T-helper 2 cell treated with Interferon-gamma antibody and Interleukin-4, amounts not matched to agents 100 ng/mL and 5 ng/mL, for 36 hours (primary cell): ENCODE measurements around the gene MPZL3. TPM values are rescaled to one million over a fixed set of nuclear protein-coding genes. Genes with fewer than 3 reads are reported as not detected.

Experiments
- intact Hi-C: fragments of 100-400 bp; cut with micrococcal nuclease; formaldehyde crosslinking; loops from one replicate; pipeline ENCODE4 v1.15.1; 2023
- total RNA-seq: library from RNA; stranded (reverse); gene quantifications from 2 replicates; pipeline ENCODE4 v1.2.3, GENCODE V29; 2022

The MPZL3 gene
- total RNA-seq: 16.5 and 19.4 TPM in 2 replicates

- intact Hi-C loops: loop anchor here (1.0 to 5.0 kb wide), 3 partner anchors 11 to 90 kb away; partner anchors contain the start of genes CD3D and CD3G
Measured at GRCh38 chr11:118251858-118252652, at the start of gene MPZL3. TSS of gene MPZL3 (minus strand) at chr11:118252365. CDS start at chr11:118252294, 71 bp downstream.

- intact Hi-C loops: loop anchor here (5.0 kb wide), 1 partner anchor 271 kb away; the partner anchor contains the start of gene ARCN1
Measured at GRCh38 chr11:118301600-118302195, 49.5 kb upstream of the MPZL3 start.

- intact Hi-C loops: loop anchor here (2.0 kb wide), 1 partner anchor 57 kb away; no protein-coding TSS in a partner anchor
Measured at GRCh38 chr11:118295815-118296454, 43.8 kb upstream of the MPZL3 start.

GRCh38 chr11:118295199-118295598 lies 43.0 kb upstream of the MPZL3 start:
- intact Hi-C loops: no loop called here

- intact Hi-C loops: no loop called here
Measured at GRCh38 chr11:118294053-118294452, 41.9 kb upstream of the MPZL3 start.

GRCh38 chr11:118291477-118292135 lies 39.4 kb upstream of the MPZL3 start:
- intact Hi-C loops: loop anchor here (1.0 kb wide), 2 partner anchors 93 to 146 kb away; no protein-coding TSS in a partner anchor

- intact Hi-C loops: loop anchor here (1.0 kb wide), 2 partner anchors 93 to 146 kb away; no protein-coding TSS in a partner anchor
Measured at GRCh38 chr11:118290923-118291322, 38.8 kb upstream of the MPZL3 start.

GRCh38 chr11:118289401-118289800 lies 37.2 kb upstream of the MPZL3 start:
- intact Hi-C loops: no loop called here

GRCh38 chr11:118287006-118287405 lies 34.8 kb upstream of the MPZL3 start:
- intact Hi-C loops: no loop called here

GRCh38 chr11:118286545-118286944 lies 34.4 kb upstream of the MPZL3 start:
- intact Hi-C loops: no loop called here

GRCh38 chr11:118283756-118284350 lies 31.7 kb upstream of the MPZL3 start:
- intact Hi-C loops: no loop called here

GRCh38 chr11:118283037-118283636 lies 31.0 kb upstream of the MPZL3 start:
- intact Hi-C loops: no loop called here

GRCh38 chr11:118282606-118283005 lies 30.4 kb upstream of the MPZL3 start:
- intact Hi-C loops: no loop called here

GRCh38 chr11:118281284-118281683 lies 29.1 kb upstream of the MPZL3 start:
- intact Hi-C loops: no loop called here

- intact Hi-C loops: no loop called here
Measured at GRCh38 chr11:118277312-118277711, 25.1 kb upstream of the MPZL3 start.

GRCh38 chr11:118276422-118276821 lies 24.3 kb upstream of the MPZL3 start:
- intact Hi-C loops: no loop called here

- intact Hi-C loops: no loop called here
Measured at GRCh38 chr11:118275176-118275575, 23.0 kb upstream of the MPZL3 start.

GRCh38 chr11:118274186-118274585 lies 22.0 kb upstream of the MPZL3 start:
- intact Hi-C loops: no loop called here

- intact Hi-C loops: no loop called here
Measured at GRCh38 chr11:118272001-118272400, 19.8 kb upstream of the MPZL3 start.

GRCh38 chr11:118267486-118267885 lies 15.3 kb upstream of the MPZL3 start:
- intact Hi-C loops: no loop called here

GRCh38 chr11:118265954-118266353 lies 13.8 kb upstream of the MPZL3 start:
- intact Hi-C loops: no loop called here
